Spleen (tissue), 7 donors: ENCODE measurements around the gene STX18.

Experiments used
- POLR2A ChIP-seq, 3 donors: fragments of 450-650 bp; IDR thresholded peaks; one replicate each; pipeline ENCODE4 v1.5.1; 2017; ENCODE audit warnings: antibody characterized with exemption in 3 of 3, mild to moderate bottlenecking in 1 of 3
- POLR2AphosphoS5 ChIP-seq, 3 donors: sonication (generic); formaldehyde crosslinking; IDR thresholded peaks; one replicate each; pipeline ENCODE4 v1.5.1; 2017; ENCODE audit warnings: antibody characterized with exemption in 3 of 3
- TF ChIP-seq, protein P1 (sequence below), 11 experiments: fragments of 200-600 bp in 7 of 11; fragments of 450-650 bp in 4 of 11; sonication (generic) in 4 of 11; IDR thresholded peaks in 8 of 11; conservative IDR thresholded peaks in 3 of 11; 1 replicate in 7 of 11; 2 replicates in 4 of 11; pipeline versions ENCODE4 v1.4.0 to v1.8.0; 2016 to 2021; ENCODE audit warnings: antibody characterized with exemption in 11 of 11, inconsistent platforms in 4 of 11, mild to moderate bottlenecking in 1 of 11
- donor health status: DM: no; HTN: no; CAD: no; lungs with moderate emphysema.
- donor health status: DM: no; HTN: no; CAD: no.
- donor health status: DM: no; HTN: no; CAD: no.

DNA sequence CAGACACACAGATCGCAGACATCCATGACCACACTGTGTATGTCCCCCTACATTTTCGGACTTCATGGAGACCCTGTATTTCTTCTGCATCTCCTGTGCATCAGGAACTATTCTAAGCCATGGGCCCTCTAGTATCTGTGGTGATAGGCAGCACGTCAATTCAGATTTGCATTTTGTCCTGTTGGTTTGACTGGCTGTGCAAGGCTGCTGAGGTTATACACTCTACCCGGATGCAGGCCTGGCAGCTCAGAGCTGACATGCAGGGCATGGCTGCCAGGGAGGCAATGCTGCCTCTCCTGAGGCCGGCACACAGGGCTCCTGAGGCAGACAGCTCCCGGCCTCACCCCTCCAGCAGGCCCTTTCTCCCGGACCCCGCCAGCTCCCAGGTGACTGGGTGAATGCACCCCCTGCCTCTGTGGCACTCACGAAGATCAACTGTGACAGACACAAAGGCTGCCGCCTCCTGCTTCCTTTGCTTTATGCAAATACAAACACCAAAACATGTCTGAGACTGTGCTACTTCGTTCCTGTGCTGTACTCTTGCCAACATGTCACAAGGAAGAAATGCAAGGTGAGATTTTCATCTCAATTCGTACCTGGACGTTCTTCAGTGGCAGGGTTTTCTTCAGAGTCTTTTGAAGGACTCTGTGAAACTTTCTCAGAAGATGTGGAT is 103.9 kb downstream of the STX18 start:
- TF ChIP-seq, protein P1, sequence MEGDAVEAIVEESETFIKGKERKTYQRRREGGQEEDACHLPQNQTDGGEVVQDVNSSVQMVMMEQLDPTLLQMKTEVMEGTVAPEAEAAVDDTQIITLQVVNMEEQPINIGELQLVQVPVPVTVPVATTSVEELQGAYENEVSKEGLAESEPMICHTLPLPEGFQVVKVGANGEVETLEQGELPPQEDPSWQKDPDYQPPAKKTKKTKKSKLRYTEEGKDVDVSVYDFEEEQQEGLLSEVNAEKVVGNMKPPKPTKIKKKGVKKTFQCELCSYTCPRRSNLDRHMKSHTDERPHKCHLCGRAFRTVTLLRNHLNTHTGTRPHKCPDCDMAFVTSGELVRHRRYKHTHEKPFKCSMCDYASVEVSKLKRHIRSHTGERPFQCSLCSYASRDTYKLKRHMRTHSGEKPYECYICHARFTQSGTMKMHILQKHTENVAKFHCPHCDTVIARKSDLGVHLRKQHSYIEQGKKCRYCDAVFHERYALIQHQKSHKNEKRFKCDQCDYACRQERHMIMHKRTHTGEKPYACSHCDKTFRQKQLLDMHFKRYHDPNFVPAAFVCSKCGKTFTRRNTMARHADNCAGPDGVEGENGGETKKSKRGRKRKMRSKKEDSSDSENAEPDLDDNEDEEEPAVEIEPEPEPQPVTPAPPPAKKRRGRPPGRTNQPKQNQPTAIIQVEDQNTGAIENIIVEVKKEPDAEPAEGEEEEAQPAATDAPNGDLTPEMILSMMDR (IDR thresholded peaks at IDR 0.05 in 8 of 11, conservative IDR thresholded peaks at IDR 0.05 in 3 of 11) = no peak
- no peak for TF ChIP-seq POLR2A (IDR thresholded peaks at IDR 0.05)
- peak in 1 of 3 donors; percentile 15 for TF ChIP-seq POLR2AphosphoS5 (IDR thresholded peaks at IDR 0.05)
